ENCODE results near the gene AATF. TPM values are rescaled to one million over a fixed set of nuclear protein-coding genes. Genes with fewer than 3 reads are reported as not detected.

The AATF gene
- total RNA-seq, 1 donor from 2014 or later, result 38.5 TPM

- Mint-ChIP-seq H3K4me1 (ENCODE audit: low read depth) (peaks cover 29% of the 10 kb centered on the region), H3K27ac (ENCODE audit: unreplicated experiment) (no peak overlapping the region), H3K27me3 (ENCODE audit: low read depth) (no peaks in the 10 kb centered on the region), H3K4me3 (ENCODE audit: unreplicated experiment) (no peak overlapping the region), H3K36me3 (ENCODE audit: low read depth) (peaks cover 2% of the 10 kb centered on the region), H3K9me3 (ENCODE audit: low read depth) (no peaks in the 10 kb centered on the region)
- TF ChIP-seq, protein P1, sequence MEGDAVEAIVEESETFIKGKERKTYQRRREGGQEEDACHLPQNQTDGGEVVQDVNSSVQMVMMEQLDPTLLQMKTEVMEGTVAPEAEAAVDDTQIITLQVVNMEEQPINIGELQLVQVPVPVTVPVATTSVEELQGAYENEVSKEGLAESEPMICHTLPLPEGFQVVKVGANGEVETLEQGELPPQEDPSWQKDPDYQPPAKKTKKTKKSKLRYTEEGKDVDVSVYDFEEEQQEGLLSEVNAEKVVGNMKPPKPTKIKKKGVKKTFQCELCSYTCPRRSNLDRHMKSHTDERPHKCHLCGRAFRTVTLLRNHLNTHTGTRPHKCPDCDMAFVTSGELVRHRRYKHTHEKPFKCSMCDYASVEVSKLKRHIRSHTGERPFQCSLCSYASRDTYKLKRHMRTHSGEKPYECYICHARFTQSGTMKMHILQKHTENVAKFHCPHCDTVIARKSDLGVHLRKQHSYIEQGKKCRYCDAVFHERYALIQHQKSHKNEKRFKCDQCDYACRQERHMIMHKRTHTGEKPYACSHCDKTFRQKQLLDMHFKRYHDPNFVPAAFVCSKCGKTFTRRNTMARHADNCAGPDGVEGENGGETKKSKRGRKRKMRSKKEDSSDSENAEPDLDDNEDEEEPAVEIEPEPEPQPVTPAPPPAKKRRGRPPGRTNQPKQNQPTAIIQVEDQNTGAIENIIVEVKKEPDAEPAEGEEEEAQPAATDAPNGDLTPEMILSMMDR (IDR thresholded peaks at IDR 0.05), result no peak
- DNase-seq (ENCODE audit: low spot score), result no peak
Observed at GRCh38 chr17:36978810-36979564, 30.2 kb downstream of the AATF start.

- H3K27me3 Mint-ChIP-seq (ENCODE audit: low read depth), result no peaks in the 10 kb centered on the region
- H3K9me3 Mint-ChIP-seq (ENCODE audit: low read depth), result no peaks in the 10 kb centered on the region
- no peak for DNase-seq (ENCODE audit: low spot score)
- TF ChIP-seq, protein P1 (IDR thresholded peaks at IDR 0.05), result no peak
- no peak overlapping the region for H3K4me3 Mint-ChIP-seq (ENCODE audit: unreplicated experiment)
- H3K27ac Mint-ChIP-seq (ENCODE audit: unreplicated experiment), result peak overlapping the region; percentile 39
- H3K36me3 Mint-ChIP-seq (ENCODE audit: low read depth), result peaks cover 4% of the 10 kb centered on the region
- H3K4me1 Mint-ChIP-seq (ENCODE audit: low read depth), result peaks cover 29% of the 10 kb centered on the region
Observed at GRCh38 chr17:36979565-36979941, 30.8 kb downstream of the AATF start.

- Mint-ChIP-seq H3K4me1 (ENCODE audit: low read depth) (peaks cover 29% of the 10 kb centered on the region), H3K27ac (ENCODE audit: unreplicated experiment) (peak overlapping the region; percentile 38), H3K9me3 (ENCODE audit: low read depth) (no peaks in the 10 kb centered on the region), H3K36me3 (ENCODE audit: low read depth) (peaks cover 4% of the 10 kb centered on the region), H3K4me3 (ENCODE audit: unreplicated experiment) (no peak overlapping the region), H3K27me3 (ENCODE audit: low read depth) (no peaks in the 10 kb centered on the region)
- TF ChIP-seq, protein P1 (IDR thresholded peaks at IDR 0.05), result no peak
- DNase-seq (ENCODE audit: low spot score), result no peak
Observed at GRCh38 chr17:36980280-36980761, 31.6 kb downstream of the AATF start.

GRCh38 chr17:36983618-36984017 lies 34.9 kb downstream of the AATF start:
- TF ChIP-seq, protein P1 (IDR thresholded peaks at IDR 0.05), result no peak
- H3K4me1 Mint-ChIP-seq (ENCODE audit: low read depth), result peaks cover 29% of the 10 kb centered on the region
- no peak overlapping the region for H3K4me3 Mint-ChIP-seq (ENCODE audit: unreplicated experiment)
- no peaks in the 10 kb centered on the region for H3K9me3 Mint-ChIP-seq (ENCODE audit: low read depth)
- DNase-seq (ENCODE audit: low spot score), result no peak
- no peak overlapping the region for H3K27ac Mint-ChIP-seq (ENCODE audit: unreplicated experiment)
- H3K27me3 Mint-ChIP-seq (ENCODE audit: low read depth), result no peaks in the 10 kb centered on the region
- peaks cover 12% of the 10 kb centered on the region for H3K36me3 Mint-ChIP-seq (ENCODE audit: low read depth)

GRCh38 chr17:36989173-36989572 lies 40.4 kb downstream of the AATF start:
- H3K36me3 Mint-ChIP-seq (ENCODE audit: low read depth), result peaks cover 27% of the 10 kb centered on the region
- peaks cover 6% of the 10 kb centered on the region for H3K4me1 Mint-ChIP-seq (ENCODE audit: low read depth)
- no peak overlapping the region for H3K4me3 Mint-ChIP-seq (ENCODE audit: unreplicated experiment)
- H3K27me3 Mint-ChIP-seq (ENCODE audit: low read depth), result no peaks in the 10 kb centered on the region
- H3K9me3 Mint-ChIP-seq (ENCODE audit: low read depth), result no peaks in the 10 kb centered on the region
- H3K27ac Mint-ChIP-seq (ENCODE audit: unreplicated experiment), result no peak overlapping the region
- DNase-seq (ENCODE audit: low spot score), result no peak
- TF ChIP-seq, protein P1 (IDR thresholded peaks at IDR 0.05), result no peak

Data from chondrocyte (in vitro differentiated cells).